HG02973 (cell line): ENCODE measurements around the gene IL1B.
"Not testable (repeated sequence)": the region's sequence is repeated elsewhere in the genome, so short reads cannot be mapped to it uniquely, and the experiment has no call there.

Source experiments
- ATAC-seq: cut with Tn5 transposase; IDR thresholded peaks from one replicate; pipeline ENCODE4 v1.9.1; 2021; ENCODE audit warnings: moderate library complexity; ENCODE audit not compliant: unreplicated experiment

The IL1B gene

DNA sequence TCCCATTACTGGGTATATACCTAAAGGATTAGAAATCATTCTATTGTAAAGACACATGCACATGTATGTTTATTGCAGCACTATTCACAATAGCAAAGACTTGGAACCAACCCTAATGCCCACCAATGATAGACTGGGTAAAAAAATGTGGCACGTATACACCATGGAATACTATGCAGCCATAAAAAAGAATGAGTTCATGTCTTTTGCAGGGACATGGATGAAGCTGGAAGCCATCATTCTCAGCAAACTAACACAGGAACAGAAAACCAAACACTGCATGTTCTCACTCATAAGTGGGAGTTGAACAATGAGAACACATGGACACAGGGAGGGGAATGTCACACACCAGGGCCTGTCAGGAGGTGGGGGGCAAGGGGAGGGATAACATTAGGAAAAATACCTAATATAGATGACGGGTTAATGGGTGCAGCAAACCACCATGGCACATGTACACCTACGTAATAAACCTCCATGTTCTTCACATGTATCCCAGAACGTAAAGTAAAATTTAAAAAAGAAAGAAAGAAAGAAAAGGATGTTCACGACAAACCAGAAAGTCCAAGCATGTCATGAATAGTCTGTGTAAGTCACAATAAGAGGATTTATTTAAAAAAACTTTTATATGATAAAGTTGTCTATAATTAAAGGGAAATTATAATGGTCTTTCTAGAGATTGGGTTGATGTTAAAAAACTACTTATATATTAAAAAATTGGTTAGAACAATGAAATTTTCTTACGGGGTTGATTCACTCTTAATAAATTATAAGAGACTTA lies 23.0 kb upstream of the IL1B start:
- ATAC-seq = not testable (repeated sequence)

DNA sequence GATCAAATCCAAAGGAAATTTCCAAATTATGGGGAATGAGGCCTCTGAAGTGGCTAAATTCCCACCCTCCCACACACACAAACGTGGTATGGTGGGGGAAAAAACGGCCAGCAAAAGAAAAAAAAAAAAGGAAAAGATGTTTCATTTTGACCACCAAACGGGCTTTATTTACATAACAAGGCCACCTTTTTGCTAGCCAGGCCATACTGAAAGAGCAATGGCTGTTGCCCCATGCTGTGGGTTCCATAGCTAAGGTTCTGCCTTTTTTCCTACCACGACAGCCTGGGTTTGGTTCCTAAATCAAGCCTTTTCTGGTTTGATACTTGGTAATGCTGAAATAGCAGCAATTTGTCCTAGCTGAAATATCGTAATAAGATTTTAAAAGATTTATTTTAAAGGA lies 14.0 kb upstream of the IL1B start:
- ATAC-seq = no peak

DNA sequence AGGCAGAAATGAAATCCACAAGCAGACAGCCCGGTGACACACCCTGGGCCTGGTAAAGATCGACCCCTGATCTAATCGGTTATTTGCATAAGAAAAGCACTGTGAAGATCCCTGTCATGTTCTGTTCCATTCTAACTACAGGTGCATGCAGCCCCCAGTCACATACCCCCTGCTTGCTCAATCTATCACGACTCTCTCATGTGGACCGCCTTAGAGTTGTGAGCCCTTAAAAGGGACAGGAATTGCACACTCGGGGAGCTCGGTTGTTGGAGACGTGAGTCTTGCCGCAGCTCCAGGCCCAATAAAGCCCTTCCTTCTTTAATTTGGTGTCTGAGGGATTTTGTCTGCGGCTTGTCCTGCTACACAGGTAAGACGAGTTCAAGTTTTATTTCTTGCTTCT lies 13.4 kb upstream of the IL1B start:
- no peak for ATAC-seq

DNA sequence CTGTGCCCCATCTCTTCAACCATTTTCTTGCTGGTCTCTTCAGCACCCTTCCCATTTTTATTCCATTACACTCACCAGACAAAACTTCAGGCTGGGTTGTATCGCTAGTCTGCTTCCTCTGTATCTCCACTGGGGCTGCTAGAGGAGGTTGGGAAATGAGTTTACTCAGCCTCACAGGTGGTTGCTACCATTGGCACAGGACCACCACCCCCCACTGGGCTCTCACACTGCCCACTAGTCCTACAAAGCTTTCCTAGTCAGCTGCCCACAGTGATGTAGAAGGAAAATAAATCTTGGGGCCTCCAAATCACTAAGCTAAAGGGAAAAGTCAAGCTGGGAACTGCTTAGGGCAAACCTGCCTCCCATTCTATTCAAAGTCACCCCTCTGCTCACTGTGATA lies 12.3 kb upstream of the IL1B start:
- no peak for ATAC-seq

DNA sequence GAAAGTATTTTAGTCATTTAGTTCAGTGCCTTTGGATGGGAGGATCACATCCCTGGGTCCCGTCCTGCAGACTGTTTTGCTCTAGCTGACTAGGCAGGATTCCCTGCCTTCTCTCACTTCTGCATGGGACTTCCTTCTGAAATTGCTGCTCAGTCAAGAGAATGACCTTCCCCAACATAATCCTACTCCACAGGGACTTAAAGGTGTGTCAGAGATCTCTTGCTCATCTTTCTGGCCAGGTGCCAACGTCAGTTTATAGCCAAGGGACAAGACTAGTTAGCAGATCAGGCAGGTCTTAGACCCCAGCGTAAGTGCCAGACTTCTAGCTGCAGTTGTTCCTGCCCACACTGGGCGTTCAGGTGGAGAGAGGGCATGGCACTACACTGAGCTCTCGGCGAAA lies 9.5 kb upstream of the IL1B start:
- no peak for ATAC-seq

DNA sequence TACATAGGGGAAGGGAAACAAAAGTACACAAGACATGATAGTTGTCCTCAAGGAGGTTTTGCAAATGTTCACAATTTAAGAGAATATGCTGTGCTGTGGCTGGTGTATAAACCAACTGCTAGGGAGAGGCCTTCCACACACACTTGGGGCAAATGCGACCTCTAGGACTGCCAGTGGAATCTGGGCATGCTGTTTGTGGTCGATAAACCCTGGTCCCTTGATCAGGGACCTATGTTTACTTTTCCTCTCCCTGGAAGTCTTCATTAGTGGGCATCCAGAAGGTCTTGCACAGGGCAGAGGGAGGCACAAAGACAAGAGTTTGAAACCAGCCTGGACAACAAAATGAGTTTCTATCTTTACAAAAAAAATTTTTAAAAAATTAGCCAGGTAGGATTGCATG lies 7.3 kb upstream of the IL1B start:
- no peak for ATAC-seq

DNA sequence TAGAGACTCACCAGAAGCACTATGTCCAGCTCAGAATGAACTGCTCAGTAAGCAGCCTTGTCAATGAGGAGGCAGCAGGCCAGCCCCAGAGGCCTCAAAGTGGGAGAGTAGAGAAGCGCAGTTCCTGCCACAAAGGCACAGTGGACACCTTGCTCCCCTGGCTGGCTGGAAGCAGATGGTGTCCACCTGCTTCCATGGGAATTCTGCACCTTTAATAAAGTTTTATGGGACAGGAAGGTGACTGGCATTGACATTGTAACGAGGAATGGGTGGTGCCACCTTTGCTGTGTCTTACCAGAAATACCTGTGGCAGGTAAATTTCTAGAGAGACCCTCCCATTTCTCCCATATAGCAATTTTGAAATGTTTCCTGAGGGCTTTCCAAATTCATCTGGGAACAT lies 6.7 kb upstream of the IL1B start:
- no peak for ATAC-seq

DNA sequence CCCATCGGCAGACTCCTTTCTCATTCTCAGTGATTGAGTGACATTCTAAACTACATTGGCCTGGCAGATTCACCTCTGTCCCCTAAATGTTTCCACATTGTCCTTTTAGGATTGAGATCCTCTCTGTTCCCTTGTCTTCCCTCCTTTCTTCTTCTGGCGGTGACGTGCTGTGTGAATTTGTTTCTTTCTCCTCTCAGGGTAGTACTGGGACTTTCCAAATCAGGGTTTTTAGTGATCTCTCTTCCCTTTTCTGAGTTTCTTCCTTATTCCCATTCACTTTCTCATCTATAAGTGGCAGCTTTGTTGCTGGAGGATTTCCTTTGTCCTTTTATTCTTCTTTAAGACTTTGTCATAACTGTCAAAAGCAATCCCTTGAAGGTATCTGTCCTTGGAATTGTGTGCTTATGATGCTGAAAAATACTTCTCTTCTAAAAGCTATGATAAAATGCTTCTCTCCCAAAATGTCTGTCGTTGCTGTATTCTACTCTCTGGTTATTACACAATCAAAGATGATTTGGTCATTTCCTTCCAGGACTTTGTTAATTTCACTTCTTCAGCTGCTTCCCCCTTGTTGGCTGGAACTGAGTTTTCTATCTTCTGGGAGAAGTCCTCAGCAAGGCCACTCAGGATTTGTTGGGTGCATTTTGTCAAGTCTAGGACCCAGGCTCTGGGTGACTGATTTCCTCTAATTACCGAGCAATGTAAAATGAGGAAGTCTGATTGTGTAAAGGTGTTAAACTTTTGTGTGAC lies 4.9 kb upstream of the IL1B start:
- no peak for ATAC-seq

DNA sequence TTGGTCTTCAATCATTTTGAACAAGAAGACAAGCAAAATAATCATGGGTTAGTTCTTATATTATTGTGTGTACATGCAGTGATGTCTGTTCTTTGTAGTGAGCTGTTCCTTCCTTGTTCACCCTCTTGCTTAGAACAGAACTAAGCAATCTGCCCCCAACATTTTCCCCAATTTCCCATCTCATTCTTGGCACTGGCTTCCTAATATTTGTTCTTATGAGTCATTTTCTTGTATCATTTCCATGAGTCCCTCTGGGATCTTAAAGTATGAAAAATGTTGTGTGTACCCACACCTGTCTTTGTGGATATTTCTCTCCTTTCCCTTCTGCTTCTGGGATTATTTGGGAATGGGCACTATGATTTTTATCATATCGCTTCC lies 3.5 kb upstream of the IL1B start:
- ATAC-seq = no peak

DNA sequence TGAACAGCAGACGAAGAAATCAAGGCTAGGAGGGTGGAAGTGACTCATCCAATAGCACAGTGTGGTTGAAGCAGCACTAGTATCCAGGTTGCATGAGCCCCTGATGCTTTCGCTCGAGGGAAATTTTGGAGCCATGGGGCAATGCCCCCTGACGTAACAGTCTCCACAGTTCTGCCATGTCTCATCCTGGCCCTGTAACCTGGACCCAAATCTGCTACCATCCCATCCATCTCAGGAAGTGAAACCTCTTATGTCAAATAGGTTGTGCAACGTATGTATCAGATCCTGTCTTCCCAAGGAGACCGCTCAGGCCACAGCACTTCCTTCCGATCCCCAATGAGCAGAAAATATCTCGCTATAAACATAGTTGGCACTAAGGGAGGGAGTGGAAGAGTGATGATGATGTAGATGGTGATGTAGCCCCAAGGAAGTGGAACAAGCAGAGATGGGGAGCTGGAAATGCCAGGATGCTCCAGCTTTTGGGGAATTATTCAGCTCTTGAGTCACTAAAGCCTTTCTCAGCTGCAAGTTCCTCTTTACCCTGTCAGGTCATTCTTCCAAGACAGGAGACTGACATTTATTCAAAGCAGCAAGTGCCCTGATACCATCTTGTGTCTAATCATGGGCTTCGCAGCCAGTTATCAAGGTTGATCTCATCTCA lies 3.0 kb upstream of the IL1B start:
- ATAC-seq = no peak

DNA sequence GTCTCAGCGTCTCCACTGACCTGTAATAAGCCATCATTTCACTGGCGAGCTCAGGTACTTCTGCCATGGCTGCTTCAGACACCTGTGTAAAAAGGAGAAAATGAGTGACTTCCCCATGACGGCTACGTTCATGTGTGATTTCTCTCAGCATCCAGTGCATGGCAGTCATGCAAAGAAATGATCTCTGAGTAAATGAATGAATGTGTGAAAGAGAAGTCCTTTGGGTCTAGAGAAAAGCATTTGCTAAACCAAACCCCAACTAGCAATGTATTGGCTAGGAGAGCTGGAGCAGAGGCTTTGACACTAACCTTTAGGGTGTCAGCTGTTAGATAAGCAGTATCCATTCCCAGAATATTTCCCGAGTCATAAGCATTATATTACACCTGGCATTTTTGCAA lies 417 bp downstream of the IL1B start:
- ATAC-seq = no peak

DNA sequence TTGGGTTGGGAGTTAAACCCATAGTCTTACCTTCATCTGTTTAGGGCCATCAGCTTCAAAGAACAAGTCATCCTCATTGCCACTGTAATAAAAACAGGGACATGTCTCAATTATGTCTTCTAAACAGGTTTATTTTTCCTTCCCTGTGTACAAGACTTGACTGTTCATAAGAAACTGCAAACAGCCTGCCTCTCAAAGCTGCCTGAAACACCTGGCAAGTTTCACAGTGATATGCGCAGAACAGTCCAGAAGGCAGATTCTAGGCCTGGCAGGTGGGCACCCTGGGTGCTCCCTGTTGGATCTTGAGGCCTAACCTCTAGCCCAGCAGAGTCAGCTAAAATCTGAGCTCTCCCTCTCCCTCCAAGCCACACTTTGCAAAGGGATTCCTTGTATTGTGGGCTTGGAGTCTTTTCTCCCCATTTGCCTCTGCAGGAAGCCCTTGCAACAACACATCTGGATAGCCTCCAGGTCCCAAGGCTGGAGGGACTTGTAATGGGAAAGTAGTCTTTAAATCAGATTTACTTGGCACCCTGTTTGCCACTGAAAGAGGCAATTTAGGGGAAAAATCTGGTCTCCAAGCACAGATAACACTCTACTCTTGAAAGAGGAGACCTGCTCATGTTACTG lies 930 bp downstream of the IL1B start:
- no peak for ATAC-seq

DNA sequence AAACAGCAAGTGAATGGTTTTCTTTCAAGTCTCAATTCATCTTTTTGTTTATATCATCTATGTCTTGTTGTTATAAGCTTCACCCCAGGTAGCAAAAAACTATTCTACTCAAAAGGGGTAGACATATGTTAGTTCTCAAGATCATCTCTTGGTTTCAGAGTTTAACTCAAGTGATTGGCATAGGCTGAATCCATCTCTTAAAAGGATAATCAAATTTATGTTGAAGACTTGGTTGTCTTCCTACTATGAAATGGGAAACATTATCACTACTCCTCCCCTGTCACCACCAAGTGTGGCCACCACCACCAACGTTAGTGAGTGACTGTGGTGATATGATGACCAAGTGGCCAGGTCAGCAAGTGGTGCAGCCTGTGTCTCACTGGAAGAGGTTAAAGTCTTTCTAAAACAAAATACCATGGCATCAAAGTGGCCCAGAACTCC lies 1.5 kb downstream of the IL1B start:
- ATAC-seq = no peak

DNA sequence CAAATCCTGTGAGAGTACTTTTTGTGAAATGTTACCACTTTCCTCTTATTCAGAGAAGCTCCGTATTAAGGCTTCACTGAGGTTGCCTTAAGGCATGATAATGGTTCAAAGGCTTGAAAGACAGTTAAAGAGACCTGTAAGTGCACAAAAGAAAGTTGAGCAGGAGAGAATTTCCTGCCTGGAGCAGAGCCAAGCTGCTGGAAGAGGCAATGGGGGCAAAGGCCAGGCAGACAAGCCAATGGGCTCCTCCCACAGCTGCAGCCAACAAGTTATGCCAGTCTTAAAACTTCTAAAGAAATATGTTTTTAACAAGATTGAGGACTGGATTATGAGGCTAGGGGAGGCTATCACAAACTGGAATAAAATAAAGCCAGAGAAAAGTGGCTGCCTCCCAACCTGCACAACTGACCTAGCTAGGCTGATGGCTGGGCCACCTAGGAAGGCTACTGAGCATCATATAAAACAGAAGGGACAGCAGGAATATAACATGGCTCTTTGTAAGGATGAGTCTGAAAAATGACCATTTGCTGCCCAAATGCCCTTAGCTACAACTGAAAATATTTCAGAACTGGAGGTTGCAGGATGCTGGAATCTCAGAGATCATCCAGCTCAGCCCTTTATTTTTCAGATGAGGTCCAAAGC lies 2.1 kb downstream of the IL1B start:
- no peak for ATAC-seq

DNA sequence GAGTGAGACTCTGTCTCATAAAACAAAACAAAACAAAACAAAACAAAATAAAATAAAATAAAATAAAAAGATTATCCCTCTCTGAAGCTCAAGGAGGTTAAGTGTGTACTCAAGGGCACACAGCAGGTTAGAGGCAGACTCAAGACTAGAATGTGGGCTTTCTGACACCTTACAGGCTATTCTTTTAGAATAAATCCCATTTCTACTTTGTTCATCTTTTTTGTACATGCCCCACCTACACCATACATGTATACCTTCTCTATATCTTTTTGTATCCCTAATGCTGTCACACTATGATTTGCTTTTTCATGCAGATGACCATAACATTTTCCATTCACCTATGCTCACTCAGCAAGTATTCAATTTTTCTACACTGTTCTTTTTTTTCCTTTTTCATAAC lies 2.6 kb downstream of the IL1B start:
- ATAC-seq = no peak

DNA sequence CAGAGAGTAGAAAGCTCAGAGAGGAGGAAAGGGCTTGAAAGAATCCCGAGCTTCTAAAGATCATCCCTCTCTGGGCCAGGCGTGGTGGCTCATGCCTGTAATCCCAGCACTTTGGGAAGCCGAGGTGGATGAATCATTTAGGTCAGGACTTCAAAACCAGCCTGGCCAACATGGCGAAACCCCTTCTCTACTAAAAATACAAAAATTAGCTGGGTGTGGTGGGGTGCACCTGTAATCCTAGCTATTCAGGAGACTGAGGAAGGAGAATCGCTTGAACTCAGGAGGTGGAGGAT lies 3.0 kb downstream of the IL1B start:
- ATAC-seq = not testable (repeated sequence)

DNA sequence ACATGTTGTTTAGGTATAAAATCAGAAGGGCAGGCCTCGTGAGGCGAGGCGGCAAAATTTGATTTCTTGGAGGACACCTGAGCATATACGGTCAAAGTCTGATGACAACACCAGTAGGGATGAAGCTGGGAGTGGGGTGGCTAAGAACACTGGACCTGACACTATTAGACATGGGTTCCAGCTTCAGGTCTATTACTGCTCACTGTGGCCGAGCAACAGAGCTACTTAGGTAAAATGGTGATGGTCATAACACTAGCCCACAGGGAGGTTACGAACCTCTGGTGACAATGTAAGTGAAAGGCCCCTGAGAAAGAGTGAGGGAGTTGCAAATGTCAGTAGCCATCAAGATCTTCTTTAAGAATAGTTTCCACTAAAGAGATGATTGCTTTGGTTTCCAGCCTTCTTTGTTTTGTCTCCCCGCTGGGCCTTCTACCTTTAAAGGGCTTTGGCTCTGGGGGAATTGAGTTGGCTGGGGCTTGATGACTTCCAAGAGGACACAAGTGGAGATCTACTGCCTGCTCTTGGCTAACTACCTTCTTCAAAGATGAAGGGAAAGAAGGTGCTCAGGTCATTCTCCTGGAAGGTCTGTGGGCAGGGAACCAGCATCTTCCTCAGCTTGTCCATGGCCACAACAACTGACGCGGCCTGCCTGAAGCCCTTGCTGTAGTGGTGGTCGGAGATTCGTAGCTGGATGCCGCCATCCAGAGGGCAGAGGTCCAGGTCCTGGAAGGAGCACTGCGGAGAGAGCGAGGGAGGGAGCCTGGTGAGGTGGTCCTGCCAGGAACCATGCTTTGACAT lies 3.5 kb downstream of the IL1B start:
- no peak for ATAC-seq

DNA sequence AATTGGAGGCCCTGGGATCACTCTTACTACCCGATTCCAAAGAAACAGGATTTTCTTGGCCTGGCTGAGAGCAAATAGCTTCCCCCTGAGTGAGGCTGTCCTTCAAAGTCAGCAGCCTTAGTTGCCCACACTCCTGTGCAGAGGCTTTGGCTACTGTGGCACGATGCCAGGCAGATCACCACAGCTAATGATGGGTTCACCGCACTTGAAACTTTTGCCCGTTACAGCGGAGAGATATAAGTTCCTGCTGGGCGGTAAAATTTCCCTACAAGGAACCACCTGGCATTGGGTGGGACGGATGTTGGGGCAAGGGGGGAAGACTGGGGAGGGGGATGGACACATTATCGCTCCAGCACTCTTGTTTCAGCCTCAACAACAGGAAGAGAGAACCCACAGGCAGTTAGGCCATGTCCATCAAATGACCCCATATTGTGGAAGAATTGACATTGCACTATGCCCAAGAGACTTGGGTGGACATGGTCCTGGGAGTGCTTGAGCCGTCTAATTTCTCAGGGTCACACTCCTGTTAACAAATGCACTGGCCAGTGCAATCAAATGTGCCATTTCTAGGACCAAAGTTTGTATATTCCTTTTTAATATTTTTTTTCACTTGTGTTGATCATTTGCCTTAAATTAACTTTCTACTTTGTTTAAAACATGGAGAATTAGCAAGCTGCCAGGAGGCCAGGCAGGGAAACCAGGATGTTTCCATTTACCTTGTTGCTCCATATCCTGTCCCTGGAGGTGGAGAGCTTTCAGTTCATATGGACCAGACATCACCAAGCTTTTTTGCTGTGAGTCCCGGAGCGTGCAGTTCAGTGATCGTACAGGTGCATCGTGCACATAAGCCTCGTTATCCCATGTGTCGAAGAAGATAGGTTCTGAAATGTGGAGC lies 4.4 kb downstream of the IL1B start:
- ATAC-seq = no peak

DNA sequence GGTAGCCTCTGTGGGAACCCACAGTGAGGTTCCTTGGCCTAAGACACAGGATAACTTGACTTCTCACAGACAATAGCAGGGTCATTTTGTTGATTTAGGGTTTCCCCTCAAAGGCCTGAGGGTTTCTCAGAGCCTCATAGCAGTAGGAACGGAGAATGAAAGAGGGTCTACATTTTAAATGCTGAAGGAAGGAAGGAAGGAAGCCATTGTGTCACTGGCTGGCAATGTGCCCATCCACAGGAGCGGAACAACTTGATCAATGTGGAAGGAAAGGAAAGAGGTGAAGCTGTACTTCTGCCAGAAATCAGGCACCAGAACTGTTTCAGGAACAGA lies 5.1 kb downstream of the IL1B start:
- ATAC-seq = no peak
